ENCODE data around the gene SESN1. TPM values are rescaled to one million over a fixed set of nuclear protein-coding genes. Genes with fewer than 3 reads are reported as not detected.

The SESN1 gene
- total RNA-seq, 6 donors from 2014 or later = 26.4 to 71.2 (median 31.3) TPM

- Histone ChIP-seq H3K9me3 (no peaks in the 10 kb centered on the region), H3K36me3 (no peaks in the 10 kb centered on the region), H3K4me3 (peak within 1 kb of the TSS; percentile 58 to 70 (median 63)), H3K27me3 (no peaks in the 10 kb centered on the region), H3K27ac (peak within 1 kb of the TSS; percentile 96 to 99 (median 98)), H3K4me1 (peaks cover 19 to 35% (median 25%) of the 10 kb centered on the region in 4 donors)
- peak; percentile 70 to 81 for TF ChIP-seq POLR2AphosphoS5 (IDR thresholded peaks at IDR 0.05)
- peak in 3 of 4 donors; percentile 34 to 64 (median 57) for TF ChIP-seq POLR2A (IDR thresholded peaks at IDR 0.05)
- no peak for TF ChIP-seq CTCF (IDR thresholded peaks at IDR 0.05)
- TF ChIP-seq EP300 (IDR thresholded peaks at IDR 0.05) = no peak
- ATAC-seq (ENCODE audit: low FRiP score in 2 of 2) (peak; percentile 85 to 95), DNase-seq (peak; percentile 97 to 99)
- WGBS, 2 donors = 0% methylated on average over 42 to 48 of the region's 49 CpGs
Measured at GRCh38 chr6:109095036-109095834, 589 bp upstream of the SESN1 start, which contains the start of gene CEP57L1. TSS of gene CEP57L1 (plus strand) at chr6:109095507. CDS start at chr6:109145222, 49,715 bp downstream.

GRCh38 chr6:109093732-109094415 lies 772 bp downstream of the SESN1 start:
- no peaks in the 10 kb centered on the region for H3K36me3 ChIP-seq
- H3K4me1 ChIP-seq = peaks cover 19 to 35% (median 27%) of the 10 kb centered on the region in 4 donors
- 0% methylated on average over 19 of the region's 19 CpGs for WGBS, 2 donors
- no peak for TF ChIP-seq EP300 (IDR thresholded peaks at IDR 0.05)
- TF ChIP-seq POLR2A (IDR thresholded peaks at IDR 0.05) = no peak
- no peak for TF ChIP-seq CTCF (IDR thresholded peaks at IDR 0.05)
- TF ChIP-seq POLR2AphosphoS5 (IDR thresholded peaks at IDR 0.05) = no peak
- ATAC-seq (ENCODE audit: low FRiP score in 2 of 2) = no peak
- no peaks in the 10 kb centered on the region for H3K9me3 ChIP-seq
- H3K27me3 ChIP-seq = no peaks in the 10 kb centered on the region
- peak overlapping the region; percentile 58 to 65 (median 62) for H3K4me3 ChIP-seq
- peak overlapping the region; percentile 96 to 99 (median 98) for H3K27ac ChIP-seq
- no peak for DNase-seq

- WGBS, 2 donors = 26 to 37% methylated on average over 1 of the region's 1 CpG
- Histone ChIP-seq H3K27ac (no peak overlapping the region), H3K4me1 (peaks cover 19 to 35% (median 27%) of the 10 kb centered on the region in 4 donors), H3K36me3 (no peaks in the 10 kb centered on the region), H3K27me3 (no peaks in the 10 kb centered on the region), H3K4me3 (peak overlapping the region in 3 of 4 donors; percentile 58 to 65 (median 61)), H3K9me3 (no peaks in the 10 kb centered on the region)
- DNase-seq (no peak), ATAC-seq (ENCODE audit: low FRiP score in 2 of 2) (no peak)
- no peak for TF ChIP-seq POLR2AphosphoS5 (IDR thresholded peaks at IDR 0.05)
- TF ChIP-seq POLR2A (IDR thresholded peaks at IDR 0.05) = no peak
- TF ChIP-seq EP300 (IDR thresholded peaks at IDR 0.05) = no peak
- TF ChIP-seq CTCF (IDR thresholded peaks at IDR 0.05) = no peak
Measured at GRCh38 chr6:109092074-109092473, 2.6 kb downstream of the SESN1 start.

- H3K9me3 ChIP-seq = no peaks in the 10 kb centered on the region
- DNase-seq = no peak
- H3K4me3 ChIP-seq = peak overlapping the region in 1 of 4 donors; percentile 61
- peaks cover 19 to 29% (median 27%) of the 10 kb centered on the region in 4 donors for H3K4me1 ChIP-seq
- no peaks in the 10 kb centered on the region for H3K27me3 ChIP-seq
- TF ChIP-seq EP300 (IDR thresholded peaks at IDR 0.05) (no peak), CTCF (IDR thresholded peaks at IDR 0.05) (no peak), POLR2A (IDR thresholded peaks at IDR 0.05) (no peak), POLR2AphosphoS5 (IDR thresholded peaks at IDR 0.05) (no peak)
- H3K27ac ChIP-seq = no peak overlapping the region
- WGBS, 2 donors = 90 to 94% methylated on average over 5 of the region's 5 CpGs
- ATAC-seq (ENCODE audit: low FRiP score in 2 of 2) = no peak
- no peaks in the 10 kb centered on the region for H3K36me3 ChIP-seq
Measured at GRCh38 chr6:109091314-109092024, 3.2 kb downstream of the SESN1 start.

All from upper lobe of left lung (tissue), 6 donors.